GM08714 (cell line): ENCODE data around the gene WWC2.

Experiments
- H3K4me3 ChIP-seq: fragments of 200-500 bp; sonication (Bioruptor generic); 2 replicates; pipeline ENCODE4 v1.5.1; 2014; ENCODE audit warnings: mild to moderate bottlenecking, low read length, inconsistent platforms
- ZNF274 ChIP-seq: IDR thresholded peaks from 2 replicates; pipeline ENCODE4 v1.6.1; 2012; ENCODE audit warnings: mild to moderate bottlenecking, low read depth, low read length

The WWC2 gene

DNA sequence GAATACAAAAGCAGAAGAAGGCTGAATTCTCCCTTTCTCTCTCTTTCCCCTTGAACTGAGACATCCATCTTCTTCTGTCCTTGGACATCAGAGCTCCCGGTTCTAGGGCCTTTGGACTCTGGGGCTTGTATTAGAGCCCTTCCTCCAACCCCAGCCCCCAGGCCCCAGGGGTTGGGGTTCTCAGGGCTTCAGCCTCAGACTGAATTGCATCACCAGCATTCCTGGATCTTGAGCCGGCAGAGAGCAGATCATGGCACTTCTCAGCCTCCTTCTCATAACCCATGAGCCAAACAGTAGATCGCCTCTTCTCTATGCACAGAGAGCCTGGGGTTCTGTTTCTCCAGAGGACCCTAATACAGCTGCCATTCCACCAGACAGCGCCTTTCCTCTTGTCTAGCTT, 248.5 kb downstream of the WWC2 start:
- no peak for TF ChIP-seq ZNF274
- no peak overlapping the region for H3K4me3 ChIP-seq

DNA sequence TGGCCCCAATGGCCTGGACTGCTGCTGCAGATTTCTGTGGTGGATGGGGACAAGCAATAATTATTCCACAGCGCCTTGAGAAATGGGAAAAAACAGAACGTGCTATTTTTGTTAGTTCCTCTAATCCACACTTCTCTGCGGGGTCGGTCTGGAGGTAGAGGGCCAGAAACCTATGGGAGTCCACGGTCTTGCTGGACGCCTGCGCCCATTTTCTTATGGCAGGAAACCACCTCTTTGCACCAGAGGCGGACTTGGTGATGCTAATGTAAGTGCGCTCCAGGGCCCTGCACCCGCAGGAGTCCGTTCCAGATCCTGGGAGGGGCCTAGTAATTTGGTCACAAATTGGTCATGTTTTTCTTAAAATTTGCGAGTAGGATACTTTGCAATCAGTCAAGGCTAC, 249.1 kb downstream of the WWC2 start:
- TF ChIP-seq ZNF274, result no peak
- H3K4me3 ChIP-seq, result no peak overlapping the region

DNA sequence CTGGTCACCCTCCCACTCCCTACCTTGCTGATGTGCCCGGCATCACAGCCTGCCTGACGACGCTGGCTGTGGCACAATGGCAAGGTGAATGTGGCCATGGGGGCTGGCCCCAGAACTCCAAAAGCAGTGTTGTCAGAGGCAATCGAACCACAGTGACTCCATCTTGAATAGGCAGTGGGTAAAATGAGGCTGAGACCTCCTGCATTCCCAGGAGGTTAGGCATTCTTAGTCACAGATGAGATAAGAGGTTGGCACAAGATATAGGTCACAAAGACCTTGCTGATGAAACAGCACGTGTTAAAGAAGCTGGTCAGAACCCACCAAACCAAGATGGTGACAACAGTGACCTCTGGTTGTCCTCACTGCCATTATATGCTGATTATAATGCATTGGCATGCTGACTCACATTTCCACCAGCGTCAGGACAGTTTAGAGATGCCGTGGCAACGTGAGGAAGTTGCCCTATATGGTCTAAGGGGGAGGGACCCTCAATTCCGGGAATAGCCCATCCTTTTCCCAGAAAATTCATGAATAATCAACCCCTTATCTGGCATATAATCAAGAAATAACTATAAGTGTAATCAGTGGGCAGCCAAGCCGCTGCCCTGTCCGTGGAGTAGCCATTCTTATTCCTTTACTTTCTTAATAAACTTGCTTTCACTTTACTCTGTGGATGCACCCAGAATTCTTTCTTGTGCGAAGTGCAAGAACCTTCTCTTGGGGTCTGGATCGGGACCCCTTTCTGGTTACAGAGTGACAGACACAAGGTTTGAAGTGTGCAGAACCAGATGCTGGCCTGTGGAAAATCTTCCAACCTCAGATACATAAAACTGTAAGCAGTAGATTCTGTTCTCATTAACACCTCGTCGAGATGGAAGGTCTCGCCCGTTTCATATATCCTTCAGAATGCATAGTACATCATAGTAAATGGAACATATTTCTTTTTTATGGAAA, 249.9 kb downstream of the WWC2 start:
- no peak for TF ChIP-seq ZNF274
- no peak overlapping the region for H3K4me3 ChIP-seq

DNA sequence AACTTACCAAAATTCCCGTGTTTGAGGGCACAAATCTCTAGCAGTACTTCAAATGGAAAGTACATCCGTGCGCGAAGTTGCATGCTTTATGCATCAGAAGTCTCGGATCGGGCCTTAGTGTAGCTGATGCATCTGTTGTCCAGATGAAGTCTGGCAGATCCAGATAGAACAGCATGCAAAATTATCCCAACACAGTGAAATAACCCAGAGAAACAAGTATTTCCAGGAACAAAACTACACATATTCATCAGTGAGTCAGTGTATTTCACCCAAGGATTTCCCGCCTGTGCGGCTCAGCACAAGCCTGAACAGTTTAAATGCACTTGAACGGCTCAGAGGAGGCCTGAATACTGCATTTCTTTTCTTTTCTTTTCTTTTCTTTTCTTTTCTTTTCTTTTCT, 250.6 kb downstream of the WWC2 start:
- no peak for TF ChIP-seq ZNF274
- no peak overlapping the region for H3K4me3 ChIP-seq

DNA sequence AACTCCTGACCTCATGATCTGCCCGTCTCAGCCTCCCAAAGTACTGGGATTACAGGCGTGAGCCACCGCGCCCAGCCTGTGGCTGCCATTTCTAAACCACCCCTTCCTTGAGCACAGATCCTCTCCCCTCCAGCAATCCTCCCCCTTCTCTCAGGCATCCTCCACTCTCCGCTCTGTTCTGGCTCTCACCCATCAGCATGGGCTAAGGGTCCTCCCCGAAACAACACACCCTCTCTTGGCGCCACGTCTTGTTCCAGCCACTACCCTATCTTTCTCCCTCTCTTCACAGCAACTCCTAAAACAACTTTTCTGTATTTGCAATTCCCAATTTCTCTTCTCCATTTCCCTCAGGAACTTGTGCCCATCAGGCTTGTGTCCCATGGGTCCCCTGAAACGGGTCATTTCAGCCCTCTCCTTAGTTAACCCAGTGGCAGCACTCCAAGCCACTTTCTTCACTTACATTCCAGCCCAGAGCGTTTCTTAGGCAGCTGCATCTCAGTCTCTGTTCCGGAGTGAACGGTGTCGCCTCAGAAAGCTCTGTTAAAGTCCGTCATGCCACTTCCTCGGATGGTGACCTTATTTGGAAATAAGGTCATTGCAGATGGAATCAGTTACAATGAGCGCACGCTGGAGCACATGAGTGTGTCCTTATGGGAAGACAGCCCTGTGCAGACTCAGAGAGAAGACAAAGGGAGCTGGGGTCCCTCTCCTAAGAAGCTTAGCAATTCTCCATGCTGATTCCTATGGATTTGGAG, 251.4 kb downstream of the WWC2 start:
- H3K4me3 ChIP-seq, result no peak overlapping the region
- TF ChIP-seq ZNF274, result no peak

DNA sequence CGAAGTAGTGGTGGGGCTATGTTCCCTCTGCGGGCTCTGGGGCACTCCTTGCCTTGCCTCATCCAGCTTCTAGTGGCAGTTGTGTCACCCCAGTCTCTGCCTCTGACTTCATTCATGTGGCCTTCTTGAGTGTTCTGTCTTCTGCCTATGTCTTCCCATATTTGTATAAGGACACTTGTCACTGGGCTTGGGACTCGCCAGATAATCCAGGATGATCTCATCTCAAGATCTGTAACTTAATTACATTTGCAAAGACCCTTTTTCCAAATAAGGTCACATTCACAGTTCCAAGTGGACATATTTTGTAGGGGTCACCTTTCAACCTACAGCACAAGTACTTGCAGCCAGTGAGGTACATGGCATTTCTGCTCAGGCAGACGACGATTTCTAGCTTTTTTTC, 253.5 kb downstream of the WWC2 start:
- TF ChIP-seq ZNF274, result no peak

DNA sequence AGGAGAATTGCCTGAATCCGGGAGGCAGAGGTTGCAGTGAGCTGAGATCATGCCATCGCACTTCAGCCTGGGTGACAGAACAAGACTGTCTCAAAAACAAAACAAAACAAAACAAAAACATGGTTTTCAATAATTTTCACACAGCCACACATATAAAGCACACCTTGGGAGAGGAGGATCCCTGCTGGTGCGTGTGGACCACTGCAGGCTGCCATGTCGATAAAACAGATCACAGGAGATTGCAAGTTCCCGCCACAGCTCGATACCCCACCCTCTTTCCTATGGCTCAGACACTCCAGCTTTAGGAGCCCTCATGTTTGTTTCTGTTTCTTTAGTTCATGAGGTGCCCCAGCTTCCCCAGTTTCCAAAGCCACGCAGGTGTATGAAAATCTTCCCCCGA, 254.5 kb downstream of the WWC2 start:
- H3K4me3 ChIP-seq, result no peak overlapping the region
- TF ChIP-seq ZNF274, result no peak

More for the DNA sequence above, 253.5 kb downstream of the WWC2 start:
- no peak overlapping the region for H3K4me3 ChIP-seq

DNA sequence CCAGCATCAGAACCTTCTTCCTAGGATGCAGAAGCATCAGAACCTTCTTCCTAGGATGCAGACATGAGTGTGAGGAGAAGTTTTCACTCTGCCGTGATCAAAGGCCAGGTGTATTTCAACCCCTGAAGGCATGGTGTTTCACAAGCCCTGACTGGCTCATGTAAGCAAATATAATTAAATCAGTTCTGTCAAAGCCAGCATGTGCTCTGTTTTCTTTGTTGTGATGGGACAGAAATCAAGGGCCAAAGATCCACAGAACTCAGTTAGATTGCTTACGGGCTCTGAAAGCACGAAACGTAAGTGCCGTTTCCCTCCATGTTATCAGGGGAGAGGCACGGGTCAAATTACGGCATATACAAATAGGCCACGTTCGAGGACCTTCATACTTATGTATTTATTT, 255.2 kb downstream of the WWC2 start:
- H3K4me3 ChIP-seq, result no peak overlapping the region
- no peak for TF ChIP-seq ZNF274

DNA sequence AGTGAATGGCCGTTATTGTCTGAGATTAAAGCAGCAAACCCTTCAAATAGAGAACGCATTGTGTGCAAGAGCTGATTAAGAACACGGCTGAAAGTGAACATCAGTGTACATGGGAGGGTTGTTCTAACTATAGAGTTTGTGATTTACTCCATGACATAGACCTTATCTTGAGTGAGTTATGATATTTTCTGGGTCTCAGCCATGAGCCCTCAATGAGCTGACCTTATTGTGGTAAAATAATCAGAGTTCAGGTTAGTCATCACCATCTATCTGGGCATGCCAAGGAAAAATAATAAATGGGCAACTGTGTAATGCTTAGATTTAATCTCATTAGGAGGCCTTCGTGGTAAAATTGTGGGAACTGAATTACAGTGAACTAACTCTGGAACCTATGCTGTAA, 256.3 kb downstream of the WWC2 start:
- H3K4me3 ChIP-seq, result no peak overlapping the region
- no peak for TF ChIP-seq ZNF274

DNA sequence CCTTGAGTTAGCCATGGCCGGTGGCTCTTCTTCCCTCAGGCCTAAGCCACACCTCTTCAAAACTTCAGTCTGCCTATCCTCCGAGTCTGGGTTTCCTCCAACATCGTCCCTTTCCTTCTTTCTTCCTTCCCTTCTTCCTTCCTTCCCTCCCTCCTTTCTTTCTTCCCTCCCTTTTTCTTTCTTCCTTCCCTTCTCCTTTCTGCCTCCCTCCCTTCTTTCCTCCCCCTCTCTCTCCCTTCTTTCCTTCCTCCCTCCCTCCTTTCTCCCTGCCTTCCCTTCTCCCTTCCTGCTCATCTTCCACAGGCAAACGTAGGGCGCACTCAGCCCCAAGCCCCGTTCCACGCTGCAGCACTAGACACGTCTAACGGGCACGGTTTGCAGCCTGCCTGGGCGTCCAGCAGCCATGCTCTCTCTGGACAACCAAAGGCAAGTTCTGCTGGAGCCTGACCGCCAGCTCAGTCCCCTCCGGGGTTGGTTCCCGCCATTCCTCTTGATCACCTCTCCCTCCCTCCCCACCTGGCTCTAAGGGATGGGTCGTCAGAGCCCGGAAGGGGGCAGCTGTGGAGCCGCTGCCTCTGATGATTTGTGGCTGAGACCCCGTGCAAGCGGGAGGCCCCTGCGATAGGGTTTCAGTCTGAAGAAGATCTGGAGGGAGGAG, 257.2 kb downstream of the WWC2 start:
- H3K4me3 ChIP-seq, result no peak overlapping the region
- no peak for TF ChIP-seq ZNF274

DNA sequence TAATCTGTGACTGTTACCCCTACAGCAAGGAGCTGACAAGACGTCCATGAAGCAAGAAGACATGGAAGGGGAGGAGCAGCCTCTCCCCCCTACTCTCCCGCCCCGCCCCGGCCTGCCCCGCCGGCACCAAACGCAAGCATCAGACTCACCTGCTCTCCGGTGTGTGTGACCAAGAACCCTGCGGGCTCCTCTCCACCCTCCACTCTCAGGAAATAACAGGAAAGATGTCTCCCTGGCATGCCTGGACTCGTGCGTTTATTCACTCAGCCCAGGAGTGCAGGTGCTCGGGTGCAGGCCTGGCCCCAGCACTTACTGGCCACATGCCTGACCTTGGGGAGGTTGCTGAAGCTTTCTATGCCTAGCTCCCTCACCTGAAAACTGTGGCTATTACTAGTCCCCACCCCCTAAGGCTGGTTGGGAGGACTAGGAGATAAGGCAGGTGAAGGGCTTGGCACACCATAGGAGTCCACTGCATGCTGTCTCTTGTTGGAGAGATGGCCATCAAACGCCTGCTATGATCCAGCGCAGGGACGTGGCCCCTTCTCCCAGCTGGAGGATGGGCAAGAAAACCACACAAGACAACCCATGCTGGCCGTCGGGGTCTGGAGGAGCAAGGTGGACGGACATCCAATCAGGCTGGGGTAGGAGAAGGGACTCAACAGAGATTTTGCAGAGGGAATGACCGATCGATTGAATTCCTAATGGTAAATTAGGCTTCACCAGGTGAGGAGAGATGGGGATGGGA, 258.0 kb downstream of the WWC2 start:
- no peak for TF ChIP-seq ZNF274
- no peak overlapping the region for H3K4me3 ChIP-seq

DNA sequence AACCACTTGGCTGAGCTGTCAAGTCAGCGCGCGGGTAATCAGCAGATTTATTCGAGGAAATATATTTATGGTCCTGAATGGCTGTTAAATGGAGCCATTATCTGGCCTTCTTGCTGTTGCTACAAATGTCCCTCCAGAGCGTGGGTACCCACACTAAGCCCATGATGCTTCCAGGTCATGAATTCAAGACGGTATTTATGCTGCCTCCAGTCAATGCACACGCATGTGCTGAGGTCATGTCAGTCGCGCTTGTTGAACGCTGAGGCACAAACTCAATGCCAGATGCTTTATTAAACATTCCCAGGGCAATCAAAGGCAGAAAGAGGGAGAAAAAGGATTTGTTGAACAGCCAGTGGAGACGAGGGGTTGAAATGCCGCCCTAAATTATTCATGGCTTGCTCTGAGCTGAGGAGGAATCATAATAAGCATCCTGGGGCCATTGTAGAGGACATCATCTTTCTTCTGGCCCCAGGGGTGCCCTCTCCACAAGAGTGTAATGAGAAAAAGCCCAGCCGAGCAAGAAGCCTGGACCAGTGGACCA, 259.2 kb downstream of the WWC2 start:
- no peak overlapping the region for H3K4me3 ChIP-seq
- TF ChIP-seq ZNF274, result no peak

DNA sequence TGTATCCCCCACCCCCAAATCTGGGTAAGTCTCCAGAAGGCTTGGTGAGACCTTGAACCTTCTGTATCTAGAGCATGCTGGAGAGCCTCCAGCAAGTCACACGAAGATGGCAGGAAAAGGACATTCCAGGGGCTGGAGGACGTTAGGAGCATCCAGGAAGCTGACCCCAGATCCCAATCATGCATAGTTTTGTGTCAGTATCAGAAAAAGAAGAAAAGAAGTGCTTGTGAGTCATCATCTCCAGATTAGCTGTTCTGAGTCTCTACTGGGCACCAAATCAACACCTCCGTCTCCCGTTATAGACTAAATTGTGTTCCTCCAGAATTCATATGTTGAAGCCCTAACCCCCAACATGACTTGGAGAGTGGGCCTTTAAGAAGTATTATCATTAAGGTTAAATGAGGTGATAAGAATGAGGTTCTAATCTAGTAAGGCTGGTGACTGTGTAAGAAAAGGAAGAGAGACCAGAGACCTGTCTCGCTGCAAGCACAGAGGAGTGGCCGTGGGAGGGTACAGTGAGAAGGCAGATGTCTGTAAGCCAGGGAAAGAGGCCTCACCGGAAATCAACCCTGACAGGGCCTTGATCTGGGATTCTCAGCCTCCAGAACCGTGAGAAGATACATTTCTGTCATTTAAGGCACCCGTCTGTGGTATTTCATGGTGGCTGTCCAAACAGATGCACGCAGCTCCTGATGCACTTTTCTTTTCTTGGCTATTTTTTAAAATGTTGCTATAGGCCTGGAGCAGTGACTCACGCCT, 261.3 kb downstream of the WWC2 start:
- H3K4me3 ChIP-seq, result no peak overlapping the region
- no peak for TF ChIP-seq ZNF274
